GM18517 (cell line): Measurements from ENCODE around the gene SLC35B2.
"Not testable (repeated sequence)": the region's sequence is repeated elsewhere in the genome, so short reads cannot be mapped to it uniquely, and the experiment has no call there.

ENCODE experiments used
- ATAC-seq: cut with Tn5 transposase; IDR thresholded peaks from one replicate; pipeline ENCODE4 v1.9.1; 2021; ENCODE audit warnings: mild to moderate bottlenecking, moderate library complexity; ENCODE audit not compliant: unreplicated experiment

The SLC35B2 gene

GRCh38 chr6:44237021-44237812 lies 20.1 kb downstream of the SLC35B2 start:
- peak; percentile 48 for ATAC-seq

GRCh38 chr6:44235891-44236516 lies 21.3 kb downstream of the SLC35B2 start:
- ATAC-seq = no peak

- ATAC-seq = no peak
These were observed 22.1 kb downstream of the SLC35B2 start for GRCh38 chr6:44235269-44235668.

GRCh38 chr6:44234101-44235025 lies 23.0 kb downstream of the SLC35B2 start:
- no peak for ATAC-seq

- no peak for ATAC-seq
These were observed 23.7 kb downstream of the SLC35B2 start for GRCh38 chr6:44233567-44234100.

- no peak for ATAC-seq
These were observed 24.4 kb downstream of the SLC35B2 start for GRCh38 chr6:44232676-44233566.

GRCh38 chr6:44231426-44231825 lies 25.9 kb downstream of the SLC35B2 start:
- ATAC-seq = not testable (repeated sequence)

GRCh38 chr6:44230034-44230675 lies 27.2 kb downstream of the SLC35B2 start:
- no peak for ATAC-seq

GRCh38 chr6:44229376-44230033 lies 27.8 kb downstream of the SLC35B2 start:
- ATAC-seq = no peak

GRCh38 chr6:44228836-44229235 lies 28.5 kb downstream of the SLC35B2 start:
- no peak for ATAC-seq

- ATAC-seq = no peak
These were observed 28.9 kb downstream of the SLC35B2 start for GRCh38 chr6:44228433-44228832.

- no peak for ATAC-seq
These were observed 29.3 kb downstream of the SLC35B2 start for GRCh38 chr6:44228031-44228430.

GRCh38 chr6:44227148-44227793 lies 30.1 kb downstream of the SLC35B2 start:
- ATAC-seq = no peak

- no peak for ATAC-seq
These were observed 30.8 kb downstream of the SLC35B2 start for GRCh38 chr6:44226368-44227147.

- no peak for ATAC-seq
These were observed 31.6 kb downstream of the SLC35B2 start for GRCh38 chr6:44225579-44226325.

- no peak for ATAC-seq
These were observed 32.4 kb downstream of the SLC35B2 start for GRCh38 chr6:44224965-44225305.
